Kidney glomerular epithelial cell (primary cell): ENCODE data around the gene NEURL2.
"Not testable (repeated sequence)": the region's sequence is repeated elsewhere in the genome, so short reads cannot be mapped to it uniquely, and the experiment has no call there.

Experiments
- DNase-seq: peaks from one replicate; lab custom pipeline; 2025; lab: John Stamatoyannopoulos, UW

The NEURL2 gene, protein sequence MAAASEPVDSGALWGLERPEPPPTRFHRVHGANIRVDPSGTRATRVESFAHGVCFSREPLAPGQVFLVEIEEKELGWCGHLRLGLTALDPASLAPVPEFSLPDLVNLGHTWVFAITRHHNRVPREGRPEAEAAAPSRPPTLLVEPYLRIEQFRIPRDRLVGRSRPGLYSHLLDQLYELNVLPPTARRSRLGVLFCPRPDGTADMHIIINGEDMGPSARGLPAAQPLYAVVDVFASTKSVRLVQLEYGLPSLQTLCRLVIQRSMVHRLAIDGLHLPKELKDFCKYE

DNA sequence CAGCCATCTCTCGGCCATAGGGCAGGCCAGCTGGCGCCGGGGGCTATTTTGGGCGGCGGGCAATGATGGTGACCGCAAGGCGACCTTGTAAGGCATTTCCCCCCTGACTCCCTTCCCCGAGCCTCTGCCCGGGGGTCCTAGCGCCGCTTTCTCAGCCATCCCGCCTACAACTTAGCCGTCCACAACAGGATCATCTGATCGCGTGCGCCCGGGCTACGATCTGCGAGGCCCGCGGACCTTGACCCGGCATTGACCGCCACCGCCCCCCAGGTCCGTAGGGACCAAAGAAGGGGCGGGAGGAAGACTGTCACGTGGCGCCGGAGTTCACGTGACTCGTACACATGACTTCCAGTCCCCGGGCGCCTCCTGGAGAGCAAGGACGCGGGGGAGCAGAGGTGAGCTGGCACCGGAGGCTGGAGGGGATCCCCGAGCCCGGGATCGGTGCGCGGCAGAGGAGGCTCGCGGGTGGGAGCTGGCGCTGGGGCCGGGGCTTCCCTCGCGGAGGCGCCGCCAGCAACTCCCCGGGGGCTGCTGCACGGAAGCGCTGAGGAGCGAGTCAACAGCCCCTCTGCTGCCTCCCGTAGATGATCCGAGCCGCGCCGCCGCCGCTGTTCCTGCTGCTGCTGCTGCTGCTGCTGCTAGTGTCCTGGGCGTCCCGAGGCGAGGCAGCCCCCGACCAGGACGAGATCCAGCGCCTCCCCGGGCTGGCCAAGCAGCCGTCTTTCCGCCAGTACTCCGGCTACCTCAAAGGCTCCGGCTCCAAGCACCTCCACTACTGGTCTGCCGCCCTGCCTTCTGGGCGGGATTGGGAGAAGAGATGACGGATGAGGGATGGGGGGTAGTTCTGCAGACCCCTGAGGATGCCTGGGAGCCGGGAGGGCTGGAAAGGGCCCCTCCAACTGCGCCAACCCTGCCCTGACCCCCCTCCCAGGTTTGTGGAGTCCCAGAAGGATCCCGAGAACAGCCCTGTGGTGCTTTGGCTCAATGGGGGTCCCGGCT is at the start of gene NEURL2, which contains the start of gene CTSA:
Gene NEURL2 (minus strand): TSS at position 224 of the 999 bp plus-strand sequence. CDS start 217 bp downstream, at position 7.
Gene CTSA (plus strand): TSS at position 351 of the 999 bp plus-strand sequence. CDS start 234 bp downstream, at position 585.
- DNase-seq = peak; percentile 60

DNA sequence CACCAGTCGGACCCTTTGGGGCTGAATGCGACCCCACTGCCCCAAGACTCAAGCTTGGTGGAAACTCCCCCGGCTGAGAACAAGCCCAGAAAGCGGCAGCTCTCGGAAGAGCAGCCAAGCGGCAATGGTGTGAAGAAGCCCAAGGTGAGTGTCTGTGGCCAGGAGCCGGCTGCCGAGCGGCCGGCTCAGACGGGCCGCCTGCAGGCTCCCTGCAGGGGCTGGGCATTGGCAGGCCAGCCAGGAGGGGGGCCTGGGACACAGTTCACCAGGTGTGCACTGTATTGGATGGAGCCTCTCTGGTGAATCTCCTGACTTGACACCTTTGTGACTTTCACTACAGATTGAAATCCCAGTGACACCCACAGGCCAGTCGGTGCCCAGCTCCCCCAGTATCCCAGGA is 49.5 kb upstream of the NEURL2 start:
- no peak for DNase-seq

GRCh38 chr20:45940053-45940452 is 49.0 kb upstream of the NEURL2 start:
- no peak for DNase-seq

GRCh38 chr20:45938727-45939438 is 47.9 kb upstream of the NEURL2 start:
- DNase-seq = no peak

DNA sequence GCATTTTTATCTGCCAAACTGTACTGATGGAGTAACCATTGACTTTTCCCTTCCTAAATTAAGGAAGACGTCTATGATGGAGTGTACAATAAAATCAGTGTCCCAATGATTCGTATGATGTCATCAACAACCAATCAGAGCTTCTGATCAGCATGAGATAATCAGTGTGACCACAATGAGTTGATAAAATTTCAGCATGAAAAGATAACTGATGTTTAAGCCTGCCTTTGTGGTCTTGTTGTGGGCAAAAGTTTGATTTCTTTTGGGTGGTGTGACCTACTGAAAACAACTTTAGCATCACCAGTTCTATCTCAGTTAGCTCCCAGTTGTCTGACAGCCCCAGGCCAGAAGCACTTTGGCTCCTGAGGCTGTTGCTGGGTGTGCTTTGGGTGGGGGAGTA is 46.8 kb upstream of the NEURL2 start:
- no peak for DNase-seq

DNA sequence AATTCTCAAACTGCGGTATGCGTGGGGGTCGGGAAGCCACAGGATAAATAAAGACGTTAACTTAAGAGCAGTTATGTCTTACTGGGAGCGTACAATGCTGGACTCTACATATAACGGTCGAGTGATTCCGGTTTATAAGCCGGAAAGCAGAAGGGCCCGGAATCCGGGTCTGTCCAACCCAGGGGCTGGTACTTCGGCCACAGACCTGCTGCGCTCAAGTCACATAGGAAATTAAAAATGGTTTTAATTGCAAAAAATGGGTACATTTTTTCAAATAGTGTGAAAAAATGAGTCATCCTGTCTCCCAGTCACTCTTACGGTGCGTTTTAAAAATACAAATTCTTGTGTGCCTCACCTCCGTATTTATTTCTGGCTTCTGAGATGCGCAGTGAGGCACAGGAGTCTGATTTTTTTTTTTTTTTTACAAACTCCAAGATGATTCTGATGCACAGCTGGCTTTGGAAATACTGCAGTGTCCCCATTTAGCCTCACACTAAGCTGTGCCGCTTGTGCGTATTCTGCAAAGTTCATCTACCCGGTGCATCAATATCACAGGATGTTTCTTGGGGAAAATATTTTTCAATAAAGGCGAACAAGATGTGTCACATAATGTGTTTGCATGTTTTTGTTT is 44.5 kb upstream of the NEURL2 start:
- DNase-seq = peak; percentile 57

DNA sequence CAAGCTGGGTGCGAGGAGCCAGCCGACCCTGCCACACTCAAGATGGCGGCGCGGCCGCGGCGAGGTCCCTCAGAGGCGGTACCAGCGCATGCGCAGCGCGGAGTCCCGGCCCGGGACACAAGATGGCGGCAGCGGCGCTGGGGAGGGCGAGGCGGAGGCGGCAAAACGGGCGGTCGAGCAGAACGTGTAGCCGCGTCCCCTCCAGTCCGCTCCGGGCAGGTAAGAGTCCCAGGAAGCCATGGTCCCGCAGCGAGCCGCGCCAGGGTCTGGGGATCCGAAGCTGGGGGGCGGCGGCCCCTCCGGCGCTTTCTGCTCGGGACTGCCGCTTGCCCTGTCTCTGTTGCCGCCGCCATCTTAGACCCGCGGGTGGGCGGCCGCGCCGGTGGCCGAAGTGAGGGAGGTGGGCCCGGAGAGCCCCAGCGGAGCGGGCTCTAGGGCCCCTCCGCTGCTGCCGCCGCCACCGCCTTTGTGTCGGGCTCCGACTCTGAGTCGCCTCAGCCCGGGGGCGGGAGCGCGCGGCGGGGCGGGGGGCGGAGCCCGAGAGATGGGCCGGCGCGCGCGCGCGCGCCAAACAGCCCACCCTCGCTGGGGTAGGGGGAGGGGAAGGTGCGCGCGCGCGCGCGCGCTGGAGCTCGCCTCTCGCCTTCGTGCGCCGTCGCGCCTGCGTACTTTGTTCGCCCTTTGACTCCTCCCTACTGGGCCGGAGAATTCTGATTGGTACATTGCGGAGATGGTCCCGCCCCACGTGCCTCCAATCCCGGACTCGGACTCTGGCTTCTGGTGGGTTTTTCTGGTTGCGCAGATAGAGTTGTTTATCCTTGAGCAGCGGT is 43.8 kb upstream of the NEURL2 start, which contains the start of gene PCIF1:
Gene PCIF1 (plus strand): TSS at position 98 of the 830 bp plus-strand sequence. CDS start 4,317 bp downstream, outside the sequence.
- peak; percentile 96 for DNase-seq

DNA sequence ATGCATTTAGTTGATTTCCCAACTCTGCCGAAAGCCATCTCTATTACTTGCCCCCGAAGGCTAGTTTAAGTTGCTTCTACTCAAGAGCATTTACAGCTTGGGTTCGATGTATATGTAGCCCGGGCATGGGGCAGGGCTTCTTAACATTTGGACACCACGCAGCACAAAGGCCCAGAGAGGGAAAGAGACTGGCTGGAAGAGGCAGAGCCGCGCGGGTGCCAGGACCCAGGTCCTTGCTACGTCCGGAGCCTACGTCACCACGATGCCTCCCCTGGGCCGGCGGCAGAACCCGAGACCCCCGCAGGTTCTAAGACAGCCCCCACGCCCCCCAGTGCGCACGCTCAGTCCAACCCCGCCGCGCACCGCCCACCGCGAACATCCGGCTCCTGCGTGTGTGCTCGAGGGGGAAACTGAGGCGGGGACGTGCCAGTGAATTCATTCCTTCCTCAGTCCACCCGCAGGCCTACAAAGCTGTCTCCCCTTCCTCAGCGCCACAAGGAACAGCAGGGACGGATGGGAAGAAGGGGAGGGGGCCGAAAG is 43.1 kb upstream of the NEURL2 start:
- DNase-seq = no peak

DNA sequence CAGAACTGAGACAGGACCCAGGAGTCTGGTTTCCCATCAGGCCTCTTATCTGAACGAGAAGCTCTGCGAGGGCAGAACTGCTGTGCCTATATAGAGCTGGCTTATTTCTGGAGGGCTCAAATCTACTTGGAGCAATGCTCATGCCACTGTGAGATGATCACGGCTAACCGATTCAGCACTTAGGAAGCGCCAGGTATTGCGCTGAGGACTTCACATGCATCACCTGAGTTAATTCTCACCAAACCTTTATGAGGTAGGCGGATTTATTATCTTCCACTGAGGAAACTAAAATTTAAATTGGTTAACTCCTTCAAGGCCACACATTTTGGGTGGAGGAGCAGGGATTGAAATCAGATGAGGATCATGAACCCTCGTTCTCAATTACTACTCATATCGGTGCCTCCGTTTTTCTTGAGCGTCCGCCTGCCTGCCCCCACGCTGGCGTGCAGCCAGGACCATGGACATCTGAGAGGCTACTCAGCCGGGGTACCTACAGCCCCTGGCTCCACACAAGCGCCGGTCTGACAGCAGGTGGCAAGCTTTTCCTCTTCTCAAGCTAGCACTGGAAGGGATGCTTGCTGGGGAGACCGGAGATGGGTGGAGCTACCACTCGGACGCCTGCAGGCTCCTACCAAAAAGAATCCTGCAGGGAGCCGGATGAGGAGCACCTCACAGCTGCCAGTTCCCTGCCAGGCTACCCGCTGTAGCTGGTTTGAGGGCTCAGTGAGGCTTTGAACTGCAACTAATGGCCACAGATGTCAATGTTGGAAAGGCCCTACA is 42.4 kb upstream of the NEURL2 start:
- peak; percentile 54 for DNase-seq

DNA sequence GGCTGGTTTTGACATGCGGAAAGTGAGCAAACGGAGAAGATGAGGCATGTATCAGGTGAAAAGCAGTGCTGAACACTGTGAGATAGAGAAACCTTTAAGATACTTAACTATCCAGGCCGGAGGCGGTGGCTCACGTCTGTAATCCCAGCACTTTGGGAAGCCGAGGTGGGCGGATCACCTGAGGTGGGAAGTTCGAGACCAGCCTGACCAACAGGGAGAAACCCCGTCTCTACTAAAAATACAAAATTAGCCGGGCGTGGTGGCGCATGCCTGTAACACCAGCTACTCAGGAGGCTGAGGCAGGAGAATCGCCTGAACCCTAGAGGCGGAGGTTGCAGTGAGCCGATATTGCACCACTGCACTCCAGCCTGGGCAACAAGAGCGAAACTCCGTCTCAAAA is 40.7 kb upstream of the NEURL2 start:
- not testable (repeated sequence) for DNase-seq

- no peak for DNase-seq
These were observed 36.3 kb upstream of the NEURL2 start for GRCh38 chr20:45927071-45927878.

GRCh38 chr20:45926731-45927070 is 35.7 kb upstream of the NEURL2 start:
- no peak for DNase-seq

DNA sequence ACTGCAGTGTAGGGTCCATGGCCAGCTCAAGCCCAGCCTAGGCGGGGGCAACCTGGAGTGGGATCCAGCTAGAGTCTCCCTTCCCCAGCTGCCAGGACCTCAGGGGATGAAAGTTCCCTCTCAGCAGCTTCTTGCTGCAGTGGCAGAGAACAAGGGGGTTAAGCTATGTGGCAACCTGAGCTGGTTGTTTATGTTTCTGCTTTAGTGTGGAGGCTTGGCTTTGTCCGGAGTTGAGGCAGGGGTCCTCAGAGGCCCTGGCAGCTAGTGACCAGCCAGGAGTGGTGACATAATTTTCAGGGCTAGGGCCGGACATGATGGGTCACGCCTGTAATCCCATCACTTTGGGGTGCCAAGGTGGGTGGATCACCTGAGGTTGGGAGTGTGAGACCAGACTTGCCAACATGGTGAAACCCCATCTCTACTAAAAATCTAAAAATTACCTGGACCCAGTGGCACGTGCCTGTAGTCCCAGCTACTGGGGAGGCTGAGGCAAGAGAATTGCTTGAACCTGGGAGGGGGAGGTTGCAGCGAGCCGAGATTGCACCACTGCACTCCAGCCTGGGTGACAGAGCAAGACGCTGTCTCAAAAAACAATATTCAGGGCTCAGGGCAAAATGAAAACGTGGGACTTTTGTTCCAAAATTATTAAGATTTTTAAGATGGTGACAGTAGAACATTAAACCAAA is 35.0 kb upstream of the NEURL2 start:
- DNase-seq = no peak

- peak; percentile 30 for DNase-seq
These were observed 33.6 kb upstream of the NEURL2 start for GRCh38 chr20:45924391-45925261.

GRCh38 chr20:45921337-45922189 is 30.6 kb upstream of the NEURL2 start:
- DNase-seq = no peak
